HG02571 (cell line): ENCODE results near the gene ST14.

Experiments
- ATAC-seq: cut with Tn5 transposase; IDR thresholded peaks from one replicate; pipeline ENCODE4 v1.9.1; 2021; ENCODE audit warnings: mild to moderate bottlenecking, moderate library complexity; ENCODE audit not compliant: unreplicated experiment

The ST14 gene

GRCh38 chr11:130206141-130206540 is 46.6 kb downstream of the ST14 start:
- ATAC-seq, result no peak

- no peak for ATAC-seq
Measured at GRCh38 chr11:130208241-130209127, 48.9 kb downstream of the ST14 start.

GRCh38 chr11:130209128-130209932 is 49.7 kb downstream of the ST14 start:
- no peak for ATAC-seq

- ATAC-seq, result no peak
Measured at GRCh38 chr11:130209954-130210854, 50.6 kb downstream of the ST14 start.

- ATAC-seq, result no peak
Measured at GRCh38 chr11:130211144-130211543, 51.6 kb downstream of the ST14 start.

GRCh38 chr11:130211781-130212401 is 52.3 kb downstream of the ST14 start:
- ATAC-seq, result no peak

- ATAC-seq, result no peak
Measured at GRCh38 chr11:130212431-130212961, 52.9 kb downstream of the ST14 start.

GRCh38 chr11:130213143-130213978 is 53.8 kb downstream of the ST14 start:
- peak; percentile 64 for ATAC-seq

GRCh38 chr11:130213979-130214281 is 54.3 kb downstream of the ST14 start:
- ATAC-seq, result no peak

- ATAC-seq, result no peak
Measured at GRCh38 chr11:130214861-130215530, 55.4 kb downstream of the ST14 start.

- ATAC-seq, result no peak
Measured at GRCh38 chr11:130215531-130216220, 56.1 kb downstream of the ST14 start.

GRCh38 chr11:130216221-130216550 is 56.6 kb downstream of the ST14 start:
- no peak for ATAC-seq

GRCh38 chr11:130216591-130217132 is 57.1 kb downstream of the ST14 start:
- no peak for ATAC-seq

GRCh38 chr11:130217133-130218031 is 57.8 kb downstream of the ST14 start:
- no peak for ATAC-seq

- no peak for ATAC-seq
Measured at GRCh38 chr11:130218501-130219070, 59.0 kb downstream of the ST14 start.

- no peak for ATAC-seq
Measured at GRCh38 chr11:130219148-130219547, 59.6 kb downstream of the ST14 start.
